DND-41 (cell line): ENCODE measurements around the gene FRMPD1.

ENCODE experiments used
- ATAC-seq: fragments of 200-7000 bp; cut with Tn5 transposase; 3 replicates; pipeline ENCODE4 v1.9.1; 2021; ENCODE audit warnings: low read depth; ENCODE audit not compliant: insufficient read depth
- DNase-seq: peaks from one replicate; pipeline ENCODE4 v3.0.0-alpha.2; 2020
- H2AFZ ChIP-seq: 2 replicates; pipeline ENCODE4 v1.6.0; 2012; ENCODE audit warnings: low read depth, low read length
- H3K27ac ChIP-seq: 2 replicates; pipeline ENCODE4 v1.5.1; 2012; ENCODE audit warnings: low read length, inconsistent platforms
- H3K27me3 ChIP-seq: fragments of 200-600 bp; sonication (generic); 2 replicates; pipeline ENCODE4 v1.6.0; 2012; ENCODE audit warnings: low read length, mild to moderate bottlenecking, inconsistent platforms; ENCODE audit not compliant: insufficient read depth, poor library complexity
- H3K36me3 ChIP-seq: 2 replicates; pipeline ENCODE4 v1.5.1; 2012; ENCODE audit warnings: low read length, inconsistent platforms; ENCODE audit not compliant: insufficient read depth
- H3K4me1 ChIP-seq: 2 replicates; pipeline ENCODE4 v1.5.1; 2012; ENCODE audit warnings: mild to moderate bottlenecking, low read length; ENCODE audit not compliant: insufficient read depth
- H3K4me2 ChIP-seq: 2 replicates; pipeline ENCODE4 v1.6.0; 2012; ENCODE audit warnings: mild to moderate bottlenecking, moderate library complexity, low read length, inconsistent platforms; ENCODE audit not compliant: insufficient read depth
- H3K4me3 ChIP-seq, 2 experiments: fragments of 200-600 bp in 1 of 2; shearing (Covaris generic) in 1 of 2; 2 replicates each; pipeline ENCODE4 v1.5.1; 2012 to 2016; ENCODE audit warnings: inconsistent platforms in 2 of 2, low read length in 2 of 2, mild to moderate bottlenecking in 2 of 2, low read depth in 1 of 2, moderate library complexity in 1 of 2
- H3K79me2 ChIP-seq: 2 replicates; pipeline ENCODE4 v1.6.0; 2012; ENCODE audit warnings: low read length, inconsistent platforms; ENCODE audit not compliant: insufficient read depth
- H3K9ac ChIP-seq: 2 replicates; pipeline ENCODE4 v1.6.0; 2012; ENCODE audit warnings: low read depth, mild to moderate bottlenecking, inconsistent platforms, low read length, moderate library complexity
- H3K9me3 ChIP-seq: 2 replicates; pipeline ENCODE4 v1.5.1; 2012; ENCODE audit warnings: low read length, moderate library complexity, mild to moderate bottlenecking, inconsistent platforms; ENCODE audit not compliant: insufficient read depth, severe bottlenecking
- H4K20me1 ChIP-seq: 2 replicates; pipeline ENCODE4 v1.6.0; 2012; ENCODE audit warnings: low read length; ENCODE audit not compliant: insufficient read depth
- CTCF ChIP-seq: IDR thresholded peaks from 2 replicates; pipeline ENCODE4 v1.5.1; 2012; ENCODE audit warnings: borderline replicate concordance, low read length, moderate library complexity, mild to moderate bottlenecking; ENCODE audit not compliant: poor library complexity, severe bottlenecking; ENCODE audit errors: extremely low read depth
- EZH2 ChIP-seq: IDR thresholded peaks from 3 replicates; pipeline ENCODE4 v1.6.1; 2012; ENCODE audit warnings: borderline replicate concordance, low read depth, mild to moderate bottlenecking, moderate library complexity, low read length, inconsistent platforms; ENCODE audit not compliant: severe bottlenecking

Gene FRMPD1

GRCh38 chr9:37682951-37683350 is 32.2 kb downstream of the FRMPD1 start:
- Histone ChIP-seq H3K4me1 (no peaks in the 10 kb centered on the region), H3K9me3 (no peaks in the 10 kb centered on the region), H3K79me2 (no peaks in the 10 kb centered on the region), H2AFZ (no peak overlapping the region), H4K20me1 (no peaks in the 10 kb centered on the region), H3K4me3 (no peak overlapping the region), H3K36me3 (no peaks in the 10 kb centered on the region), H3K27ac (no peak overlapping the region), H3K9ac (no peak overlapping the region), H3K4me2 (no peak overlapping the region), H3K27me3 (peaks cover 13% of the 10 kb centered on the region)
- DNase-seq, result no peak
- no peak for ATAC-seq
- TF ChIP-seq CTCF, result no peak

DNA sequence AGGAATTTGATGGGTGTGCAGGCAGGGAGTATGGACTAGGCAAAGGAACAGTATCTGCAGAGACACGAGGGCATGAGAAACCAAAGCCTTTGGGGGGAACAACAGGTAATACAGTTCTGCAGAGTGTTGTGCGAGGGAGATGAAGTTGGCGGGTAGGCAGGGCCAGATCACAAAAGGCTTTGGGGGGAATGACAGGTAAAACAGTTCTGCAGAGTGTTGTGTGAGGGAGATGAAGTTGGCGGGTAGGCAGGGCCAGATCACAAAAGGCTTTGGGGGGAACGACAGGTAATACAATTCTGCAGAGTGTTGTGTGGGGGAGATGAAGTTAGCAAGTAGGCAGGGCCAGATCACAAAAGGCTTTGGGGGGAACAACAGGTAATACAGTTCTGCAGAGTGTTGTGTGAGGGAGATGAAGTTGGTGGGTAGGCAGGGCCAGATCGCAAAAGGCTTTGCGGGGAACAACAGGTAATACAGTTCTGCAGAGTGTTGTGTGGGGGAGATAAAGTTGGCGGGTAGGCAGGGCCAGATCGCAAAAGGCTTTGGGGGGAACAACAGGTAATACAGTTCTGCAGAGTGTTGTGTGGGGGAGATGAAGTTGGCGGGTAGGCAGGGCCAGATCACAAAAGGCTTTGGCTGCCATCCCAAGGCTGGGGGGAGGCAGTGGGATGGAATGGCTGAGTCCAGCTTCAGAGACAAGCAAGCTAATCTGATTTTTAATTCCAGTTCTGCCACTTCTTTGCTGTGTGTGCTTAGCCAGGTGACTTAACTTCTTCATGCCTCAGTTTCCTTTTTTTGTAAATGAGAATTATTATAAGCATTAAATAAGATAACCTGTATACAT is 33.0 kb downstream of the FRMPD1 start:
- no peak overlapping the region for H3K9ac ChIP-seq
- ATAC-seq (no peak), DNase-seq (no peak)
- H4K20me1 ChIP-seq, result no peaks in the 10 kb centered on the region
- no peak overlapping the region for H3K4me3 ChIP-seq
- no peaks in the 10 kb centered on the region for H3K4me1 ChIP-seq
- no peak overlapping the region for H3K27ac ChIP-seq
- peaks cover 13% of the 10 kb centered on the region for H3K27me3 ChIP-seq
- H3K4me2 ChIP-seq, result no peak overlapping the region
- TF ChIP-seq EZH2, result no peak
- no peak for TF ChIP-seq CTCF
- H3K36me3 ChIP-seq, result no peaks in the 10 kb centered on the region
- no peaks in the 10 kb centered on the region for H3K79me2 ChIP-seq
- no peak overlapping the region for H2AFZ ChIP-seq
- H3K9me3 ChIP-seq, result no peaks in the 10 kb centered on the region

- no peak overlapping the region for H3K4me3 ChIP-seq
These were observed 42.0 kb downstream of the FRMPD1 start for GRCh38 chr9:37692622-37693221.

More at GRCh38 chr9:37692622-37693221, 42.0 kb downstream of the FRMPD1 start:
- H3K27me3 ChIP-seq, result peaks cover 17% of the 10 kb centered on the region
- H3K79me2 ChIP-seq, result no peaks in the 10 kb centered on the region
- no peak overlapping the region for H2AFZ ChIP-seq
- DNase-seq, result no peak
- H3K4me2 ChIP-seq, result no peak overlapping the region
- H4K20me1 ChIP-seq, result no peaks in the 10 kb centered on the region
- no peak for TF ChIP-seq CTCF
- no peak for TF ChIP-seq EZH2
- no peaks in the 10 kb centered on the region for H3K9me3 ChIP-seq
- H3K27ac ChIP-seq, result no peak overlapping the region
- H3K36me3 ChIP-seq, result no peaks in the 10 kb centered on the region
- H3K4me1 ChIP-seq, result no peaks in the 10 kb centered on the region
- H3K9ac ChIP-seq, result no peak overlapping the region
- ATAC-seq, result no peak
